Measurements from ENCODE around the gene PODN. TPM values are rescaled to one million over a fixed set of nuclear protein-coding genes. Genes with fewer than 3 reads are reported as not detected.

Gene PODN
- polyA plus RNA-seq, 4 donors = 0.45 to 26.4 (median 1.6) TPM

DNA sequence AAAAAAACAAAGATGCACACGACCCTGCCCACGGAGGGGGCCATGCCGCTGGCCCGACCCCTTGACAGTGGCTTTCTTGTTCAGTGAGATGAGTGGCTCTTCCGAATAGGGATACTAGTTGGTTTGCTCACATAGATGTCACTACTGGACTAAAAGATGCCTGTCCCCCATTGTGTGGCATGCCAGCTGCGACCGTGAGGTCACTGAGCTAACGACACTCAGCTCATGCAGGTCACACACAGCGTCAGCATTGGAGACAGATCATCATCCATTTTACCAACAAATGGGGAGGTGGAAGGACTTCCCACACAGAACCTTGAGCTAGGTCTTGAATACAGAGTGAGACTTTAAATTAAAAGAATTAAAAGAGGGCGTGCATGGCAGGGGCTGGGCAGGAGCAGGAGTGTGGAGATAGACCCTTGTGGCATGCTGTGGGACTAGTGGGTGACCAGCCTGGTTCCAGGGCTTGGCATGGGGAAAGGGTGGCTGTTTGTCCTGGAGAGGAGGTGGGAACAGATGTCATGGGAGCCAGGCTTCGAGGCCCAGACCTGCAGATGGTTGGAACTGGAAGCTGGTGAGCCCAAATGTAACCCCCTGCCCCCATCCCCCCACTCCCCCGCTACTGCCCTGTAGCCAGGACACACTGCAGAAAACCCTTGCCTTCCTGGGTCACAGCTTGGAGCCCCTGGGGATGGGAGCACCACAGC, 68.0 kb downstream of the PODN start:
- H3K36me3 ChIP-seq (ENCODE audit: control insufficient read depth in 3 of 3, insufficient read depth in 2 of 3, low read depth in 1 of 3, low read length in 3 of 3) = peaks cover 0 to 3% (median 0%) of the 10 kb centered on the region in 3 donors
- no peak for DNase-seq
- H3K4me1 ChIP-seq (ENCODE audit: control insufficient read depth in 3 of 3, insufficient read depth in 2 of 3, low read depth in 1 of 3, low read length in 2 of 3) = no peaks in the 10 kb centered on the region
- no peak for FAIRE-seq
- no peaks in the 10 kb centered on the region for H3K27me3 ChIP-seq (ENCODE audit: control insufficient read depth in 3 of 3, insufficient read depth in 3 of 3, low read length in 3 of 3)
- 77 to 82% (median 80%) methylated on average over 12 of the region's 12 CpGs for WGBS, 3 donors
- no peak overlapping the region for H3K4me3 ChIP-seq (ENCODE audit: low read depth in 1 of 3, low read length in 3 of 3)
- no peaks in the 10 kb centered on the region for H3K9me3 ChIP-seq (ENCODE audit: control insufficient read depth in 2 of 2, insufficient read depth in 1 of 2, low read depth in 1 of 2, low read length in 1 of 2)
- H3K27ac ChIP-seq (ENCODE audit: low read depth in 1 of 3, low read length in 2 of 3) = peak overlapping the region in 1 of 3 donors; percentile 63

DNA sequence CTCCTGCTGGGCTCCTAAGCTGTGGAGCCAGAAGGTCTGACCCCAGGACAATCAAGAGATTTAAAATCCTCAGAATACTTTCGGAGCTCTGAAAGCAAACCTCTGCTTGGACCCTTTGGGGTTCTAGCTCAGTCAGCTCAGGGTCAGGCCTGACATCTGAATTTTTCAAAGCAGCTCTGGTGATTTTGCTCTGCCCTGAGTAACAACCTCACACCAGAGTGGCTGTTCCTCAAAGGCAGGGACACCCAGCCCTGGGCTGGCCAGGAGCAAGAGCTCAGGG, 68.5 kb downstream of the PODN start:
- Histone ChIP-seq H3K27me3 (ENCODE audit: control insufficient read depth in 3 of 3, insufficient read depth in 3 of 3, low read length in 3 of 3) (no peaks in the 10 kb centered on the region), H3K9me3 (ENCODE audit: control insufficient read depth in 2 of 2, insufficient read depth in 1 of 2, low read depth in 1 of 2, low read length in 1 of 2) (no peaks in the 10 kb centered on the region), H3K27ac (ENCODE audit: low read depth in 1 of 3, low read length in 2 of 3) (peak overlapping the region in 1 of 3 donors; percentile 63), H3K4me1 (ENCODE audit: control insufficient read depth in 3 of 3, insufficient read depth in 2 of 3, low read depth in 1 of 3, low read length in 2 of 3) (peaks cover 0 to 1% (median 0%) of the 10 kb centered on the region in 3 donors), H3K36me3 (ENCODE audit: control insufficient read depth in 3 of 3, insufficient read depth in 2 of 3, low read depth in 1 of 3, low read length in 3 of 3) (peaks cover 0 to 3% (median 0%) of the 10 kb centered on the region in 3 donors), H3K4me3 (ENCODE audit: low read depth in 1 of 3, low read length in 3 of 3) (no peak overlapping the region)
- FAIRE-seq (no peak), DNase-seq (no peak)
- 92 to 100% (median 94%) methylated on average over 1 of the region's 1 CpG for WGBS, 3 donors

DNA sequence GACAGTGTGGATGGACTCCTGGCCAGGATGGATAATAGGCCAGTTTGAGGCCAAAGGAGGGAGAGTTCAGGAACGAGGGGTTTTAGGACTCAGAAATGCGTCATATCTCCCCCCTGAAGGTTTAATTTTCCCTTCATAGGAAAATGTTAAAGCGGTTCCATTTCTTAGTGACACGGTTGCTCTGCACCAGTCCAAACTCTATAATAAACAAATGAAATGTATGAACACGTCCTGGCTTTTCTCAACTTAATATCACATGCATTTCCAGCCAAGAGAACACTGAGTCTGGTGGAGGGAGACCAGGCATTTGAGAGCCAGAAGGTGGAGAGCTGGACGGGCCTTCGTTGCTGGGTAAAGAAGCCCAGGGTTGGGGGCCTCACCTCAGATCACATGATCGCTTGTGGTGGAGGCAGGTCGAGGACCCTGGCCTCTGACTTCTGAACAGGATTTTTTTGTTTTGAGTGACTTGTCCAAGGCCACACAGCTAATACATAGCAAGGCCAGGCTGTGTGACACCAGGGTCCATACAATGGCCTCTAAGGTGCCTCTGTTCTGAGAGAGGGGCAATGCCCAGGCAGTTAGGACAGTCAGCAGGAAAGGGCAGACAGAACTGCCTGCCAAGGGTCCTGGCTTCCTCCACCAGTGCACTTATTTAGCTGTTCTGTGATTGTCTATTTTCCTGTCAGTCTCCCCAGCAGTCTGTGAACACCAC, 69.0 kb downstream of the PODN start:
- Histone ChIP-seq H3K36me3 (ENCODE audit: control insufficient read depth in 3 of 3, insufficient read depth in 2 of 3, low read depth in 1 of 3, low read length in 3 of 3) (peaks cover 0 to 3% (median 0%) of the 10 kb centered on the region in 3 donors), H3K4me3 (ENCODE audit: low read depth in 1 of 3, low read length in 3 of 3) (no peak overlapping the region), H3K9me3 (ENCODE audit: control insufficient read depth in 2 of 2, insufficient read depth in 1 of 2, low read depth in 1 of 2, low read length in 1 of 2) (no peaks in the 10 kb centered on the region), H3K4me1 (ENCODE audit: control insufficient read depth in 3 of 3, insufficient read depth in 2 of 3, low read depth in 1 of 3, low read length in 2 of 3) (peaks cover 0 to 5% (median 0%) of the 10 kb centered on the region in 3 donors), H3K27ac (ENCODE audit: low read depth in 1 of 3, low read length in 2 of 3) (peak overlapping the region in 1 of 3 donors; percentile 63), H3K27me3 (ENCODE audit: control insufficient read depth in 3 of 3, insufficient read depth in 3 of 3, low read length in 3 of 3) (no peaks in the 10 kb centered on the region)
- FAIRE-seq (no peak), DNase-seq (no peak)
- WGBS, 3 donors = 74 to 82% (median 79%) methylated on average over 9 of the region's 9 CpGs

DNA sequence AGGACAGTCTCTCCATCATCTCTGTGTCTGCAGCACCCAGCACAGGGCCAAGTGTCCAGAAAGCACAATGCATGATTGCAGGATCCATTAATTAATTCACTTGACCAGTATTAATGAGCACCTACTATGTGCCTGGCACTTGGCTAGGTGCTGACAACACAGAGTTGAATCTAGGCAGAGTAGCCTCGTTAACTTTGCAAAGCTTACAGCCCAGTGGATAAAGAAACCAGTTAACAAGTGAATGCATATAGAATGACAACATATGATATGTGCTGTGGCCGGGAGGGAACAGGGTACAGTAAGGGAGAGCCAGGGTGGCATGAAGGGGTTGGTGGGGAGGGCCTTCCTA, 69.6 kb downstream of the PODN start:
- FAIRE-seq = no peak
- 83 to 86% (median 85%) methylated on average over 2 of the region's 2 CpGs for WGBS, 3 donors
- H3K36me3 ChIP-seq (ENCODE audit: control insufficient read depth in 3 of 3, insufficient read depth in 2 of 3, low read depth in 1 of 3, low read length in 3 of 3) = peaks cover 0 to 3% (median 0%) of the 10 kb centered on the region in 3 donors
- no peak overlapping the region for H3K27ac ChIP-seq (ENCODE audit: low read depth in 1 of 3, low read length in 2 of 3)
- peaks cover 0 to 5% (median 0%) of the 10 kb centered on the region in 3 donors for H3K4me1 ChIP-seq (ENCODE audit: control insufficient read depth in 3 of 3, insufficient read depth in 2 of 3, low read depth in 1 of 3, low read length in 2 of 3)
- no peak overlapping the region for H3K4me3 ChIP-seq (ENCODE audit: low read depth in 1 of 3, low read length in 3 of 3)
- DNase-seq = no peak
- no peaks in the 10 kb centered on the region for H3K9me3 ChIP-seq (ENCODE audit: control insufficient read depth in 2 of 2, insufficient read depth in 1 of 2, low read depth in 1 of 2, low read length in 1 of 2)
- H3K27me3 ChIP-seq (ENCODE audit: control insufficient read depth in 3 of 3, insufficient read depth in 3 of 3, low read length in 3 of 3) = no peaks in the 10 kb centered on the region

DNA sequence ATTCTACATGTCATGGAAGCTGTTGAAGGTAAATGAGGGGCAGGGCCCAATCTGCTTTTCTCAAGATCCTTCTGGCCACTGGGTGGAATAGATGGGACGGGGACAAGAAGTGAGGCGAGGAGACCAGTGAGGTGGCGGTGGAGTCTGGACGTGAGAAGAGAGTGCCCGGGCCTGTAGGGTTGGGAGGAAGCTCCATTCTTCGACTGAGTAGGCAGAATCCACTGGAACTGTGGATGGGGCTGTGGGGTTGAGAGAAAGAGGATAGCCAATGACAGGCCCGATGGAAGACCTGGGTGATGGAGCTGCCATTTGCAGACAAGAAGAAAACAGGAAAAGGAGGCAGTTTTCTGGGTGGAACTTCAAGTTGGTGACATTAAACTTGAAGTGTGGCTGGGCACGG, 70.2 kb downstream of the PODN start:
- H3K27me3 ChIP-seq (ENCODE audit: control insufficient read depth in 3 of 3, insufficient read depth in 3 of 3, low read length in 3 of 3) = no peaks in the 10 kb centered on the region
- 85 to 88% (median 86%) methylated on average over 8 of the region's 8 CpGs for WGBS, 3 donors
- no peak overlapping the region for H3K4me3 ChIP-seq (ENCODE audit: low read depth in 1 of 3, low read length in 3 of 3)
- H3K36me3 ChIP-seq (ENCODE audit: control insufficient read depth in 3 of 3, insufficient read depth in 2 of 3, low read depth in 1 of 3, low read length in 3 of 3) = peaks cover 0 to 3% (median 0%) of the 10 kb centered on the region in 3 donors
- H3K4me1 ChIP-seq (ENCODE audit: control insufficient read depth in 3 of 3, insufficient read depth in 2 of 3, low read depth in 1 of 3, low read length in 2 of 3) = peaks cover 0 to 5% (median 0%) of the 10 kb centered on the region in 3 donors
- H3K9me3 ChIP-seq (ENCODE audit: control insufficient read depth in 2 of 2, insufficient read depth in 1 of 2, low read depth in 1 of 2, low read length in 1 of 2) = no peaks in the 10 kb centered on the region
- FAIRE-seq (no peak), DNase-seq (no peak)
- H3K27ac ChIP-seq (ENCODE audit: low read depth in 1 of 3, low read length in 2 of 3) = no peak overlapping the region

DNA sequence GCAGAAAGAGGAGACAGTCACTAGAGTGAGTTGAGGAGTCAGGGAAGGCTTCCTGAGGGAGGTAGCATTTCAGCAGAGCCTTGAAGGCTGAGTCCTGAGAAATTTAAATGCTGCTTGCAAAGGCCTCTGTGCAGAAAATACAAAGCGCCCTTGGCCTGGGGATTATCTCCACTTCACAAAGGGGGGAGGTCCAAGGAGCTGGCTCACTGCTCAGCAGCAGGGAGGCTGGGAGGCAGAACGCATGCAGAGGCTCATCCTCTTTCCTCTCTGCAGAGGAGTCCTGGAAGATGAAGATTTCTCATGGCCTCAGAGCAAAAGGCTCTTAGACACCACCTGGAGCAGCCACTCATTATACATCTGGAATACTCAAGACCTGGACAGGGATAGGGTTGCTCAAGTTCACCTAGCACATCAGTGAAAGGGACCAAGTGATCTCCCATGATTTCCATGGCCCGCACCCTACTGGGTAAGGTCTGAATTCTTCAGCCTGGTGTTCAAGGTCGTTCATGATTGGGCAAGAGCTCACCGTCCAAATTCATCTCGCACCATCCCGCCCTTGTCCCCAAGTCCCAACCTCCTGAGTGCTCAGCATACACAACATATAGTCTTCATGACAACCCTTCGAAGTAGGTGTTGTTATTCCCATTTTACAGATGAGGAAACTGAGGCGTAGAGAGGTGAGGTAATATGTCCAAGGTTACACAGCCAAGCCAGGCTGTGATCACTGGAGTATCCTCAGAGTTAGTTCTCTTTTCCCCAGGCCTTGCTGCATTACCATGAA, 71.4 kb downstream of the PODN start:
- no peaks in the 10 kb centered on the region for H3K27me3 ChIP-seq (ENCODE audit: control insufficient read depth in 3 of 3, insufficient read depth in 3 of 3, low read length in 3 of 3)
- peaks cover 0 to 3% (median 0%) of the 10 kb centered on the region in 3 donors for H3K36me3 ChIP-seq (ENCODE audit: control insufficient read depth in 3 of 3, insufficient read depth in 2 of 3, low read depth in 1 of 3, low read length in 3 of 3)
- no peak overlapping the region for H3K27ac ChIP-seq (ENCODE audit: low read depth in 1 of 3, low read length in 2 of 3)
- H3K4me3 ChIP-seq (ENCODE audit: low read depth in 1 of 3, low read length in 3 of 3) = no peak overlapping the region
- H3K4me1 ChIP-seq (ENCODE audit: control insufficient read depth in 3 of 3, insufficient read depth in 2 of 3, low read depth in 1 of 3, low read length in 2 of 3) = peaks cover 0 to 5% (median 0%) of the 10 kb centered on the region in 3 donors
- FAIRE-seq = no peak
- no peak for DNase-seq
- H3K9me3 ChIP-seq (ENCODE audit: control insufficient read depth in 2 of 2, insufficient read depth in 1 of 2, low read depth in 1 of 2, low read length in 1 of 2) = peaks cover 0 to 3% of the 10 kb centered on the region in 2 donors
- 82 to 83% (median 82%) methylated on average over 9 of the region's 9 CpGs for WGBS, 3 donors

DNA sequence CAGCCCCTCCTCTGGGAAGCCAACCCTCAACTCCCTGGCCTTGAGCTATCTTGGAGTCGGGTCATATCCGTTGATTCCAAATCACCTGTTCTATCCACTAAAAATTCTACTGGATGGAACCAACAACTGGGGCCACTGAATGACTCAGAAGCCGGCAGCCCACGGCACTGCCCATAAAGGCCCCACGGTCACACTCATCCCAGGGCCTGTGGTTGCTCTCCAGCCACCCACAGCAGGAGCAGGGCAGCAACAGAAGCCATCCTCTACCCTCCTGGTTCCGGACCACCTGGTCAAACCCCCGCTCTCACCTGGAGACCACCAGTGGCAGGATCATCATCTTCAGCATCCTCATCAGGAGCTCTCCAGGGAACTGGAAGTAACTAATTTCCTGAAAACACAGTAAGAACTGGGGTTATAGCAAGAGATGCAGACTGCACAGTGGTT, 72.1 kb downstream of the PODN start:
- Histone ChIP-seq H3K36me3 (ENCODE audit: control insufficient read depth in 3 of 3, insufficient read depth in 2 of 3, low read depth in 1 of 3, low read length in 3 of 3) (peaks cover 0 to 3% (median 0%) of the 10 kb centered on the region in 3 donors), H3K27me3 (ENCODE audit: control insufficient read depth in 3 of 3, insufficient read depth in 3 of 3, low read length in 3 of 3) (no peaks in the 10 kb centered on the region), H3K9me3 (ENCODE audit: control insufficient read depth in 2 of 2, insufficient read depth in 1 of 2, low read depth in 1 of 2, low read length in 1 of 2) (peaks cover 0 to 3% of the 10 kb centered on the region in 2 donors), H3K27ac (ENCODE audit: low read depth in 1 of 3, low read length in 2 of 3) (no peak overlapping the region), H3K4me1 (ENCODE audit: control insufficient read depth in 3 of 3, insufficient read depth in 2 of 3, low read depth in 1 of 3, low read length in 2 of 3) (peaks cover 0 to 5% (median 0%) of the 10 kb centered on the region in 3 donors), H3K4me3 (ENCODE audit: low read depth in 1 of 3, low read length in 3 of 3) (no peak overlapping the region)
- FAIRE-seq (no peak), DNase-seq (no peak)
- WGBS, 3 donors = 92 to 98% (median 96%) methylated on average over 7 of the region's 7 CpGs
